ENCODE data around the gene FYN.

FYN gene

GRCh38 chr6:111625461-111626391, 247.5 kb downstream of the FYN start:
- no peak for DNase-seq (ENCODE audit: low read depth)

- no peak for DNase-seq (ENCODE audit: low read depth)
Measured at GRCh38 chr6:111625099-111625416, 248.2 kb downstream of the FYN start.

GRCh38 chr6:111624401-111625098, 248.7 kb downstream of the FYN start:
- no peak for DNase-seq (ENCODE audit: low read depth)

GRCh38 chr6:111623046-111623718, 250.1 kb downstream of the FYN start:
- no peak for DNase-seq (ENCODE audit: low read depth)

GRCh38 chr6:111620169-111620568, 253.1 kb downstream of the FYN start:
- DNase-seq (ENCODE audit: low read depth): no peak

- DNase-seq (ENCODE audit: low read depth): no peak
Measured at GRCh38 chr6:111618407-111618806, 254.8 kb downstream of the FYN start.

GRCh38 chr6:111617149-111617548, 256.1 kb downstream of the FYN start:
- DNase-seq (ENCODE audit: low read depth): no peak

GRCh38 chr6:111615916-111616612, 257.2 kb downstream of the FYN start:
- DNase-seq (ENCODE audit: low read depth): no peak

- DNase-seq (ENCODE audit: low read depth): no peak
Measured at GRCh38 chr6:111614833-111615582, 258.2 kb downstream of the FYN start.

GRCh38 chr6:111612379-111612778, 260.9 kb downstream of the FYN start:
- DNase-seq (ENCODE audit: low read depth): no peak

- DNase-seq (ENCODE audit: low read depth): no peak
Measured at GRCh38 chr6:111610548-111611172, 262.6 kb downstream of the FYN start.
